ENCODE measurements around the gene CFAP43.
A peak's percentile ranks its signal among the peaks of the same experiment; 100 is the strongest.

Gene CFAP43

GRCh38 chr10:104123397-104123796 is 108.8 kb downstream of the CFAP43 start:
- peak; percentile 45 for DNase-seq

GRCh38 chr10:104122225-104123107 is 109.7 kb downstream of the CFAP43 start:
- peak; percentile 45 for DNase-seq

DNA sequence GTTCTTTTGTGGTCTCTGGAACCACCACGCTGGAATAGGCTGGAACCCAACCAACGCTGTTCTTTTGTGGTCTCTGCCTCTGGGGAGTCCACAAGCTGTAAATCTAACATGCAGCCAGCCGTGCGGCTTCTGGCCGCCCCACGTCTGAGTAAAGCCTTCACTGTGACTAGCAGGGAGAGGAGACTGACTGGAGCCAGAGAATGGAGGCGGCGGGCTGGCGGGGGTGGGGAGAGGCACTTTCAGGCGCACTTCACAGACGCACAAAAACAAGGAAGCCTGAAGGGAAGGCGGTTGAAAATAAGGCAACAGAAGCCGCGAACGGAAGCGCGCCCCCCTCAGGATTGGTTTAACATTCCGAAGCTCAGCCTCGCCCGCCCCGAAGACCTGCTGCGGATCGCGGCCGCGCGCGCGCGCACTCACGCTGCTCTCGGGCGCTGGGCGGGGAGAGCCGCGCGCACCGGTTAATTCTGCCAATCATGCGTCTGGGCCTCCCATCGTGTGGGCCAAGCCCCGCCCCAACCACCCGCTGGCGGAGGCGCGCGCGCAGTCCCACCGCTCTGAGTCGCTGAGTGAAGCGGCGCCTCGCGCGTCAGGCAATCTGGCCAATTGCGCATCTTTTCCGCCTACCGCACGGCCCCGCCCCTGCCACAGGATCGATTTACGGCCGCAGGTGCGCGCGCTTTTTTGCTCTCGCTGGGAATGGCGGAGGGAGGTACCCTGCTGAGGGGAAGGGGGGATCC is 110.5 kb downstream of the CFAP43 start, which contains the start of gene SFR1:
Gene SFR1, plus strand, starts transcription at position 687 of the 740 bp plus-strand sequence. Its CDS starts 13 bp downstream, at position 700.
- peak; percentile 98 for DNase-seq

GRCh38 chr10:104120903-104121484 is 111.2 kb downstream of the CFAP43 start:
- peak; percentile 87 for DNase-seq

DNA sequence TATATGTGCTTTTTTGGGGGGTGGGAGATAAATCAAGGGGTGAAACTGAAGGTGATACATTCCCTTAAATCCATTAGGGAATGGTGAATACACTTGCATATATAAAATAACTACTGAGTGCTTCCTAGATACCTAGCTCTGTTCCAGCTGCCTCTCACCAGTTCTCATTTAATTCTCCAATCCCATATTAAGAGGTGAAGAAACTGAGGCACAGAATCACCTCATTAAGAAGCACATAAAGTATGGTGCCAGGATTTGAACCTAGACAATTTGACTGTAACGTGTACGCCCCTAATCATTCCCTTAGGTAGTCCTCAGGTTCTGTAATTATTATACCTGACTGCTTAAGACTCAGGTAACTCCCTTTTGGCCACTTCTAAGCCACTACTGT is 111.7 kb downstream of the CFAP43 start:
- no peak for DNase-seq

DNA sequence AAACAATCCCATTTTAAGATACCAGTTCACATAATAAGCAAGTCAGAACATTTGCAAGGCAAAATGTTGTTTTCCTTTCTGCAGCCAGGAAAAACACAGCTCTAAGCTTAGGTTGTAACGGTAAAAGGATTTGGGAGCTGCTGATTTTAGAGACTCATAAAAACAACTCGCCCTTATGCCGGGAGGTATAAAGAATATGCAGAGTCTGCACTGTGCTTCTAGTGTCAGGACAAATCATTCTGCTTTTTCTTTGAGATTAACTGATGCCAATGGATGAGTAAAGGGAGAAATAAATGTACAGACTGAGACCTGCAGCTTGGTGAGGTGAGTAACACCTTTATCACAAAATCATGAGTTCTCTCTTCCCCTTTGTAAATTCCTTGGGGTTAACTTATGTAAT is 112.2 kb downstream of the CFAP43 start:
- DNase-seq: no peak

DNA sequence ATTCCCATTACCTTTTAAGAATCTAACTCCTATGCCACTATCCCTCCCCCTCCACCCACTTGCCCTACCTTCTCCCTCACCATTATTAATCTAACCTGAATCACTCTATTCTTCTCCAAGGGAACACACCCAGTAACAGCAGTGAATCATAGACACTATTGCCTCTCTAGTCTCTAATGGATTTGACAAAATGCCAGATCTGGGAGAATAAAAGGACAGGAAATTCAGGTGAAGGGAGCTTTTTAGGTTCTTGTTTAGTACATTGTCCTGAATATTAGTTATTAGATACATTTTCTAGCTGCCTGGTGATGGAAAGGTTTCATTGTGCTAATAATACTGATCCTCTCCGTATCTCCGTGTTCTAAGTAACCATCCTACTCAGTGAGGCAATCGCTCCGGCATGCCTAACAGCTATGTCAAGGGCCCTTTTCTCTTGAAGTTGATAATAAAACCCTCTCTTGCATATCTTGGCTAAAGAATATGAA is 114.3 kb downstream of the CFAP43 start:
- DNase-seq: no peak

- no peak for DNase-seq
Observed at GRCh38 chr10:104113376-104113956, 118.7 kb downstream of the CFAP43 start.

- DNase-seq: peak; percentile 56
Observed at GRCh38 chr10:104109908-104110662, 122.1 kb downstream of the CFAP43 start.

GRCh38 chr10:104104926-104105325 is 127.2 kb downstream of the CFAP43 start:
- DNase-seq: no peak

DNA sequence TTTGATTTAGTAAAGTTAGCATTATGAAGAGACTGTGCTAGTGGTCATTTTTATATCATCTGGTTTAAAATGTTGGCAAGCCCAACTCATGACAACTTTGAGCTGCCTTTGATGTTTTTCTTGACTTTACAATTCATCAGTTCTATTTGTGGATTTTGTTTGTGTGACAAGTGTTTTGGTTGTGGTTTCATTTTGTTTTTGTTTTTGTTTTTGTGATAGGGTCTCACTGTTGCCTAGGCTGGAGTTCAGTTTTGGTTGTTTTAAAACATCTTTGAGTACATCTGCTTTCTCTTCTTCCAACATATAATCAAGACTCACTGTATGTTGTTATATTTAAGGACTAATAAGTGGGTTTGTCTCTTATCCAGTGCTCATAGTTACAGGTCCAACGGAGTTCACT is 127.7 kb downstream of the CFAP43 start:
- no peak for DNase-seq

DNA sequence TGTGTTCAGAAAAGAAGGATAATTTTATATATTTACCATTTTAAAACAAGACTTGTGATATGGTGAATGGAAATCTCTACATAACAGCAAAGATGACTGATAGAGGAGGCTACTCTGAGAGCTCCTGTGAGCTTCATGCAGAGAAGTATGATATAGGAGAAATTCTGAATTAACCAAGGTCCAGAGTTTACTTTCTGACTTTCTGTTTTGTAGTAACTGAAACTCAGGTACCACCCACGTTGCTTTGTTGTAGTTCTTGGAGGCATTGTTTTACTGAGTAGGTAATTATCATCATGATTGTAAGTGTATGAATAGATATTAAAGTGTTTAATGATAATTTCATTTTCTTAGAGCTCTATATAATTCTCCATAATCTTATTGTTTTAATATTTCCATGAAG is 128.2 kb downstream of the CFAP43 start:
- no peak for DNase-seq

- no peak for DNase-seq
Observed at GRCh38 chr10:104101902-104102301, 130.3 kb downstream of the CFAP43 start.

GRCh38 chr10:104100795-104101194 is 131.4 kb downstream of the CFAP43 start:
- DNase-seq: no peak

DNA sequence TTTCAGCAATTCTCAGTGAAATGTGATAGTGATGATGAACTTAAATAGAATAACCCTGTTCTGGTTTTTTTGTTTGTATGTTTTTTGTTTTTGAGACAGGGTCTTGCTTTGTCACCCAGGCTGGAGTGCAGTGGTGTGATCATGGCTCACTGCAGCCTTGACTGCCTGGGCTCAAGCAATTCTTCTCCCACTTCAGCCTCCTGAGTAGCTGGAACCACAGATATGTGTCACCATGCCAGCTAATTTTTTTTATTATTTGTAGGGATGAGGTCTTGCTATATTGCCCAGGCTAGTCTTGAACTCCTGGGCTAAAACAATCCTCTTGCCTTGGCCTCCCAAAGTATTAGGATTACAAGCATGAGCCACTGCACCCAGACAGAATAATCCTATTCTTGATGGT is 132.2 kb downstream of the CFAP43 start:
- DNase-seq: no peak

GRCh38 chr10:104099269-104099668 is 132.9 kb downstream of the CFAP43 start:
- no peak for DNase-seq

GRCh38 chr10:104098358-104098925 is 133.7 kb downstream of the CFAP43 start:
- no peak for DNase-seq

DNA sequence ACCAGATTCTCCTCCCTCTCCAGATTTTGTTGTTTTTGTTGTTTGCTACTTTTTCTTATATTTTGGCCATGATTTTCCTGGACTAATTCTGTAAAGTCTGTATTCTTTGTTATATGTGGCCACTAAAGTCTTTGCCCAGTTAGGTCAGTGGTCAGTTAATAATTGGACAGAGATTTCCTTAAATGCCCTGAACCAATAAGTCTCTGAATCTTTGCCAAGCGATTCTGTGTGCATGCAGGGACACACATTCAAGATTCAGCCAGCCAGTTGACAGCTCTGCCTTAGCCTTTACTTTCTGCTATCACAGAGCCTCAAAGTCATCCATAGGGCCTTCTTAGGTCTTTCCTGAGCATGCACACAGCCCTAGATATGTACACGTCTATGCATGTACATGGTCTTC is 135.5 kb downstream of the CFAP43 start:
- DNase-seq: no peak

GRCh38 chr10:104092749-104093148 is 139.4 kb downstream of the CFAP43 start:
- no peak for DNase-seq

DNA sequence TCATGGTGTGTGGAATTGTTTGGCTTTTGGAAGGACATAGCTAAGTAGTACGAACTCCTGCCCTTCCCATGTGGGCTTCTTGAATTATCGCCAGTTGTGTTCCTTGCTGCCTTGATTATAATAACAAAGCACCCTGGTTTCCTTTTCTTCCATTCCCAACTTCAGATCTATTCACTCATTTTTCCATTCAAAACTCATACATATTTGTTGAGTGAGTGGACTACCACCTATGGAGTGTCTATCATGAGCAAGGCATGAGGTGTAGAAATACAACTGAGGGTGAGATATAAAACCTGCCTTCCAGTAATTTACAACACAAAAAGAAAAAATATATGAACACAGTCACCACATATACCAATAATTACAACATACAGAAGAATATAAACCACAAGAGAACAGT is 141.6 kb downstream of the CFAP43 start:
- DNase-seq: no peak

DNA sequence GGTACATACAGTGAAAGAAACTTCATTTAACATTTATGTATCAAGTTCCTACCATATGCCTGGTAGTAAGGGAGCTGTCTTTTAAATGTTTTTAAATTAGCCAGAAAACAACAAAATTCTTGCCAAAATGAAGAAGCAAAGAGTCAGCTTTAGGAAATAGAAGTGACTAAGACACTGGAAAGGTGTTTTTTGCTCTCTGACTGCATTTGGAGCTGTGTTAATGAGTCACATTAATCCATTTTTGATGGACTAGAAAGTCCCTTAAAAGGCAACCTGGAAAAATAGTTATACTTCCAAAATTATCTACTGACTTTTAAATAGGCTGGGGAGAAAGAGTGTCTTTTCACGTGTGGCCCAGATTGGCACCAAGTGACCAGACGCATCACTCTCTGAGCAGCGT is 142.5 kb downstream of the CFAP43 start:
- DNase-seq: no peak

- DNase-seq: no peak
Observed at GRCh38 chr10:104088239-104088638, 143.9 kb downstream of the CFAP43 start.

Measured in hematopoietic multipotent progenitor cell treated with erythropoietin and hydrocortisone succinate and interleukin-3 and kit ligand, for 8 days (in vitro differentiated cells).